Activated CD4-positive, alpha-beta T cell treated with anti-CD3 and anti-CD28 coated beads for 1 hour (primary cell): ENCODE results near the gene DDHD1.
"Not testable (repeated sequence)": the region's sequence is repeated elsewhere in the genome, so short reads cannot be mapped to it uniquely, and the experiment has no call there.

Experiments
- DNase-seq: peaks from one replicate; pipeline ENCODE4 v3.0.0-alpha.2; 2020

DDHD1 gene

GRCh38 chr14:53152887-53153701 lies at the start of gene DDHD1:
Gene DDHD1 (minus strand): TSS chr14:53153323. CDS start chr14:53153098, 225 bp downstream.
- peak; percentile 80 for DNase-seq

- DNase-seq = no peak
Measured at GRCh38 chr14:53195949-53196348, 42.8 kb upstream of the DDHD1 start.

GRCh38 chr14:53193193-53193592 lies 40.1 kb upstream of the DDHD1 start:
- no peak for DNase-seq

- no peak for DNase-seq
Measured at GRCh38 chr14:53192052-53192760, 39.1 kb upstream of the DDHD1 start.

- no peak for DNase-seq
Measured at GRCh38 chr14:53190938-53191337, 37.8 kb upstream of the DDHD1 start.

GRCh38 chr14:53187921-53188463 lies 34.9 kb upstream of the DDHD1 start:
- DNase-seq = no peak

- DNase-seq = no peak
Measured at GRCh38 chr14:53186532-53186931, 33.4 kb upstream of the DDHD1 start.

GRCh38 chr14:53183611-53184010 lies 30.5 kb upstream of the DDHD1 start:
- no peak for DNase-seq

GRCh38 chr14:53183056-53183455 lies 29.9 kb upstream of the DDHD1 start:
- no peak for DNase-seq

- not testable (repeated sequence) for DNase-seq
Measured at GRCh38 chr14:53181463-53182081, 28.4 kb upstream of the DDHD1 start.

GRCh38 chr14:53180272-53181221 lies 27.4 kb upstream of the DDHD1 start:
- peak; percentile 9 for DNase-seq

- not testable (repeated sequence) for DNase-seq
Measured at GRCh38 chr14:53179486-53180005, 26.4 kb upstream of the DDHD1 start.

GRCh38 chr14:53175375-53175774 lies 22.3 kb upstream of the DDHD1 start:
- DNase-seq = no peak

GRCh38 chr14:53174918-53175317 lies 21.8 kb upstream of the DDHD1 start:
- DNase-seq = no peak

- DNase-seq = no peak
Measured at GRCh38 chr14:53168786-53169185, 15.7 kb upstream of the DDHD1 start.

- DNase-seq = no peak
Measured at GRCh38 chr14:53167602-53168328, 14.6 kb upstream of the DDHD1 start.

- DNase-seq = no peak
Measured at GRCh38 chr14:53161758-53162435, 8.8 kb upstream of the DDHD1 start.

- no peak for DNase-seq
Measured at GRCh38 chr14:53156238-53156637, 3.1 kb upstream of the DDHD1 start.

- no peak for DNase-seq
Measured at GRCh38 chr14:53153702-53154112, 584 bp upstream of the DDHD1 start.

GRCh38 chr14:53152184-53152886 lies 788 bp downstream of the DDHD1 start:
- DNase-seq = peak; percentile 50
